ENCODE data around the gene PHKA1. TPM values are rescaled to one million over a fixed set of nuclear protein-coding genes. Genes with fewer than 3 reads are reported as not detected.

Gene PHKA1
- total and polyA plus RNA-seq, 2 experiments from 2014 or later, result 2.6 to 6.8 TPM

DNA sequence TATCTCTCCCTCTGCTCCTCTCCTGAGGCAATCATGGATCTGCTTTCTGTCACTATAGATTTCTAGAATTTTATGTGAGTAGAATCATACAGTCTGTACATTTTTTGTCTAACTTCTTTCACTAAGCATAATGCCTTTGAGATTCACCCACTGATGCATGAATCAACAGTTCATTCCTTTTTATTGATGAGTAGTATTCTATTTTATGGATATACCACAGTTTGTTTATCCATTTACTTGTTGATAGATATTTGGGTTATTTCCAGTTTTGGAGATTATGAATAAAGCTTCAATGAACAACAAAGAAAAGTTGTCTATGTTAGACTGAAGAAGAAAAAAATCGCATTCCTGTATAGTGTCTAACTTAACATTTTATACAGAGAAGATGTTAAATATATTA lies 30.5 kb downstream of the PHKA1 start:
- no peaks in the 10 kb centered on the region; the same call in 1 of the 2 replicates for H3K36me3 ChIP-seq (ENCODE audit: insufficient read depth)
- no peaks in the 10 kb centered on the region for H3K27me3 Mint-ChIP-seq (ENCODE audit: insufficient read depth, low read depth, poor library complexity)

DNA sequence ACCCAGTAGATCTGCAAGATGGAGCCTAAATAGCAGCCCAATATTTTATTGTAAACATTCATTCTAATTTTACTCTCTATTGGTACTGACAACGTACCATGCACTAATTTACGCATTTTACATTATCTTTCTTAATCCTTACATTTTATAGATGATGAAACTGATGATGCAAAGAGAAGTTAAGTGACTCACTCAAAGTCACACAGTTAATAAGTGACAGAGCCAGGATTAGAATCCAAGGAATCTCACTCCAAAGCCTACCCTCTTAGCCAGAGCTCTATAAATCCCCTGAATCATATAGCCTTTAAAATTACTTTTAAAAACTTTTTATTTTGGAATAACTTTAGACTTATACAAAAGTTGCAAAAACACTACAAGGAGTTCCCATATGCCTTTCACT lies 37.6 kb downstream of the PHKA1 start:
- peaks cover 17% of the 10 kb centered on the region for H3K9me3 Mint-ChIP-seq
- H3K4me3 Mint-ChIP-seq, result no peak overlapping the region
- no peak overlapping the region for H3K4me2 ChIP-seq

More for the DNA sequence above, 30.5 kb downstream of the PHKA1 start:
- H4K20me1 ChIP-seq (replicated peaks; ENCODE audit: insufficient read depth), result no peaks in the 10 kb centered on the region
- Mint-ChIP-seq H3K36me3 (ENCODE audit: low read depth) (peaks cover 25% of the 10 kb centered on the region), H3K4me3 (no peak overlapping the region), H3K4me1 (peaks cover 4% of the 10 kb centered on the region; the same call in 2 of the 3 replicates), H3K9me3 (peaks cover 23% of the 10 kb centered on the region), H3K27ac (no peak overlapping the region)
- H3K4me3 ChIP-seq, result no peak overlapping the region
- no peak for TF ChIP-seq POLR2AphosphoS5 (IDR thresholded peaks at IDR 0.05; ENCODE audit: low read depth)
- no peak for TF ChIP-seq CREB1 (CRISPR knock-in tag; IDR thresholded peaks at IDR 0.05; ENCODE audit: low read depth)
- no peak for TF ChIP-seq ZNF331 (CRISPR knock-in tag; IDR thresholded peaks at IDR 0.05; ENCODE audit: low read depth)
- no peaks in the 10 kb centered on the region for H3K27me3 ChIP-seq (ENCODE audit: insufficient read depth)
- H3F3A ChIP-seq (replicated peaks; ENCODE audit: low read depth), result no peaks in the 10 kb centered on the region
- ATAC-seq (no peak), DNase-seq (ENCODE audit: low spot score) (no peak)
- H3K79me2 ChIP-seq (replicated peaks; ENCODE audit: insufficient read depth), result no peaks in the 10 kb centered on the region
- no peaks in the 10 kb centered on the region for H3K9me2 ChIP-seq (ENCODE audit: insufficient read depth)
- no peak overlapping the region for H2AFZ ChIP-seq
- no peak overlapping the region for H3K4me2 ChIP-seq
- H3K4me1 ChIP-seq (ENCODE audit: insufficient read depth), result no peaks in the 10 kb centered on the region
- no peak overlapping the region for H3K27ac ChIP-seq (ENCODE audit: low read depth)

More for the DNA sequence above, 37.6 kb downstream of the PHKA1 start:
- DNase-seq (ENCODE audit: low spot score) (no peak), ATAC-seq (no peak)
- no peak overlapping the region for H3K27ac ChIP-seq (ENCODE audit: low read depth)
- no peak overlapping the region for H2AFZ ChIP-seq
- H3K9me2 ChIP-seq (ENCODE audit: insufficient read depth), result no peaks in the 10 kb centered on the region
- Mint-ChIP-seq H3K27ac (no peak overlapping the region), H3K4me1 (no peaks in the 10 kb centered on the region), H3K27me3 (ENCODE audit: insufficient read depth, low read depth, poor library complexity) (no peaks in the 10 kb centered on the region), H3K36me3 (ENCODE audit: low read depth) (peaks cover 25% of the 10 kb centered on the region)
- H3K79me2 ChIP-seq (replicated peaks; ENCODE audit: insufficient read depth), result no peaks in the 10 kb centered on the region
- H3K4me3 ChIP-seq, result no peak overlapping the region
- H3K4me1 ChIP-seq (ENCODE audit: insufficient read depth), result no peaks in the 10 kb centered on the region
- H3F3A ChIP-seq (replicated peaks; ENCODE audit: low read depth), result no peaks in the 10 kb centered on the region
- TF ChIP-seq, protein P1, sequence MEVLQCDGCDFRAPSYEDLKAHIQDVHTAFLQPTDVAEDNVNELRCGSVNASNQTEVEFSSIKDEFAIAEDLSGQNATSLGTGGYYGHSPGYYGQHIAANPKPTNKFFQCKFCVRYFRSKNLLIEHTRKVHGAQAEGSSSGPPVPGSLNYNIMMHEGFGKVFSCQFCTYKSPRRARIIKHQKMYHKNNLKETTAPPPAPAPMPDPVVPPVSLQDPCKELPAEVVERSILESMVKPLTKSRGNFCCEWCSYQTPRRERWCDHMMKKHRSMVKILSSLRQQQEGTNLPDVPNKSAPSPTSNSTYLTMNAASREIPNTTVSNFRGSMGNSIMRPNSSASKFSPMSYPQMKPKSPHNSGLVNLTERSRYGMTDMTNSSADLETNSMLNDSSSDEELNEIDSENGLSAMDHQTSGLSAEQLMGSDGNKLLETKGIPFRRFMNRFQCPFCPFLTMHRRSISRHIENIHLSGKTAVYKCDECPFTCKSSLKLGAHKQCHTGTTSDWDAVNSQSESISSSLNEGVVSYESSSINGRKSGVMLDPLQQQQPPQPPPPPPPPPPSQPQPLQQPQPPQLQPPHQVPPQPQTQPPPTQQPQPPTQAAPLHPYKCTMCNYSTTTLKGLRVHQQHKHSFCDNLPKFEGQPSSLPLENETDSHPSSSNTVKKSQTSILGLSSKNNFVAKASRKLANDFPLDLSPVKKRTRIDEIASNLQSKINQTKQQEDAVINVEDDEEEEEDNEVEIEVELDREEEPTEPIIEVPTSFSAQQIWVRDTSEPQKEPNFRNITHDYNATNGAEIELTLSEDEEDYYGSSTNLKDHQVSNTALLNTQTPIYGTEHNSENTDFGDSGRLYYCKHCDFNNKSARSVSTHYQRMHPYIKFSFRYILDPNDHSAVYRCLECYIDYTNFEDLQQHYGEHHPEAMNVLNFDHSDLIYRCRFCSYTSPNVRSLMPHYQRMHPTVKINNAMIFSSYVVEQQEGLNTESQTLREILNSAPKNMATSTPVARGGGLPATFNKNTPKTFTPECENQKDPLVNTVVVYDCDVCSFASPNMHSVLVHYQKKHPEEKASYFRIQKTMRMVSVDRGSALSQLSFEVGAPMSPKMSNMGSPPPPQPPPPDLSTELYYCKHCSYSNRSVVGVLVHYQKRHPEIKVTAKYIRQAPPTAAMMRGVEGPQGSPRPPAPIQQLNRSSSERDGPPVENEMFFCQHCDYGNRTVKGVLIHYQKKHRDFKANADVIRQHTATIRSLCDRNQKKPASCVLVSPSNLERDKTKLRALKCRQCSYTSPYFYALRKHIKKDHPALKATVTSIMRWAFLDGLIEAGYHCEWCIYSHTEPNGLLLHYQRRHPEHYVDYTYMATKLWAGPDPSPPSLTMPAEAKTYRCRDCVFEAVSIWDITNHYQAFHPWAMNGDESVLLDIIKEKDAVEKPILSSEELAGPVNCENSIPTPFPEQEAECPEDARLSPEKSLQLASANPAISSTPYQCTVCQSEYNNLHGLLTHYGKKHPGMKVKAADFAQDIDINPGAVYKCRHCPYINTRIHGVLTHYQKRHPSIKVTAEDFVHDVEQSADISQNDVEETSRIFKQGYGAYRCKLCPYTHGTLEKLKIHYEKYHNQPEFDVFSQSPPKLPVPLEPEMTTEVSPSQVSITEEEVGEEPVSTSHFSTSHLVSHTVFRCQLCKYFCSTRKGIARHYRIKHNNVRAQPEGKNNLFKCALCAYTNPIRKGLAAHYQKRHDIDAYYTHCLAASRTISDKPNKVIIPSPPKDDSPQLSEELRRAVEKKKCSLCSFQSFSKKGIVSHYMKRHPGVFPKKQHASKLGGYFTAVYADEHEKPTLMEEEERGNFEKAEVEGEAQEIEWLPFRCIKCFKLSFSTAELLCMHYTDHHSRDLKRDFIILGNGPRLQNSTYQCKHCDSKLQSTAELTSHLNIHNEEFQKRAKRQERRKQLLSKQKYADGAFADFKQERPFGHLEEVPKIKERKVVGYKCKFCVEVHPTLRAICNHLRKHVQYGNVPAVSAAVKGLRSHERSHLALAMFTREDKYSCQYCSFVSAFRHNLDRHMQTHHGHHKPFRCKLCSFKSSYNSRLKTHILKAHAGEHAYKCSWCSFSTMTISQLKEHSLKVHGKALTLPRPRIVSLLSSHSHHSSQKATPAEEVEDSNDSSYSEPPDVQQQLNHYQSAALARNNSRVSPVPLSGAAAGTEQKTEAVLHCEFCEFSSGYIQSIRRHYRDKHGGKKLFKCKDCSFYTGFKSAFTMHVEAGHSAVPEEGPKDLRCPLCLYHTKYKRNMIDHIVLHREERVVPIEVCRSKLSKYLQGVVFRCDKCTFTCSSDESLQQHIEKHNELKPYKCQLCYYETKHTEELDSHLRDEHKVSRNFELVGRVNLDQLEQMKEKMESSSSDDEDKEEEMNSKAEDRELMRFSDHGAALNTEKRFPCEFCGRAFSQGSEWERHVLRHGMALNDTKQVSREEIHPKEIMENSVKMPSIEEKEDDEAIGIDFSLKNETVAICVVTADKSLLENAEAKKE (CRISPR knock-in tag; IDR thresholded peaks at IDR 0.05), result no peak
- TF ChIP-seq, protein P2, sequence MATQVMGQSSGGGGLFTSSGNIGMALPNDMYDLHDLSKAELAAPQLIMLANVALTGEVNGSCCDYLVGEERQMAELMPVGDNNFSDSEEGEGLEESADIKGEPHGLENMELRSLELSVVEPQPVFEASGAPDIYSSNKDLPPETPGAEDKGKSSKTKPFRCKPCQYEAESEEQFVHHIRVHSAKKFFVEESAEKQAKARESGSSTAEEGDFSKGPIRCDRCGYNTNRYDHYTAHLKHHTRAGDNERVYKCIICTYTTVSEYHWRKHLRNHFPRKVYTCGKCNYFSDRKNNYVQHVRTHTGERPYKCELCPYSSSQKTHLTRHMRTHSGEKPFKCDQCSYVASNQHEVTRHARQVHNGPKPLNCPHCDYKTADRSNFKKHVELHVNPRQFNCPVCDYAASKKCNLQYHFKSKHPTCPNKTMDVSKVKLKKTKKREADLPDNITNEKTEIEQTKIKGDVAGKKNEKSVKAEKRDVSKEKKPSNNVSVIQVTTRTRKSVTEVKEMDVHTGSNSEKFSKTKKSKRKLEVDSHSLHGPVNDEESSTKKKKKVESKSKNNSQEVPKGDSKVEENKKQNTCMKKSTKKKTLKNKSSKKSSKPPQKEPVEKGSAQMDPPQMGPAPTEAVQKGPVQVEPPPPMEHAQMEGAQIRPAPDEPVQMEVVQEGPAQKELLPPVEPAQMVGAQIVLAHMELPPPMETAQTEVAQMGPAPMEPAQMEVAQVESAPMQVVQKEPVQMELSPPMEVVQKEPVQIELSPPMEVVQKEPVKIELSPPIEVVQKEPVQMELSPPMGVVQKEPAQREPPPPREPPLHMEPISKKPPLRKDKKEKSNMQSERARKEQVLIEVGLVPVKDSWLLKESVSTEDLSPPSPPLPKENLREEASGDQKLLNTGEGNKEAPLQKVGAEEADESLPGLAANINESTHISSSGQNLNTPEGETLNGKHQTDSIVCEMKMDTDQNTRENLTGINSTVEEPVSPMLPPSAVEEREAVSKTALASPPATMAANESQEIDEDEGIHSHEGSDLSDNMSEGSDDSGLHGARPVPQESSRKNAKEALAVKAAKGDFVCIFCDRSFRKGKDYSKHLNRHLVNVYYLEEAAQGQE (IDR thresholded peaks at IDR 0.05; ENCODE audit: unreplicated experiment), result no peak
- TF ChIP-seq, protein P3, sequence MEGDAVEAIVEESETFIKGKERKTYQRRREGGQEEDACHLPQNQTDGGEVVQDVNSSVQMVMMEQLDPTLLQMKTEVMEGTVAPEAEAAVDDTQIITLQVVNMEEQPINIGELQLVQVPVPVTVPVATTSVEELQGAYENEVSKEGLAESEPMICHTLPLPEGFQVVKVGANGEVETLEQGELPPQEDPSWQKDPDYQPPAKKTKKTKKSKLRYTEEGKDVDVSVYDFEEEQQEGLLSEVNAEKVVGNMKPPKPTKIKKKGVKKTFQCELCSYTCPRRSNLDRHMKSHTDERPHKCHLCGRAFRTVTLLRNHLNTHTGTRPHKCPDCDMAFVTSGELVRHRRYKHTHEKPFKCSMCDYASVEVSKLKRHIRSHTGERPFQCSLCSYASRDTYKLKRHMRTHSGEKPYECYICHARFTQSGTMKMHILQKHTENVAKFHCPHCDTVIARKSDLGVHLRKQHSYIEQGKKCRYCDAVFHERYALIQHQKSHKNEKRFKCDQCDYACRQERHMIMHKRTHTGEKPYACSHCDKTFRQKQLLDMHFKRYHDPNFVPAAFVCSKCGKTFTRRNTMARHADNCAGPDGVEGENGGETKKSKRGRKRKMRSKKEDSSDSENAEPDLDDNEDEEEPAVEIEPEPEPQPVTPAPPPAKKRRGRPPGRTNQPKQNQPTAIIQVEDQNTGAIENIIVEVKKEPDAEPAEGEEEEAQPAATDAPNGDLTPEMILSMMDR (conservative IDR thresholded peaks at IDR 0.05; ENCODE audit: low read depth in 2 of 2), result no peak
- TF ChIP-seq, protein P4, sequence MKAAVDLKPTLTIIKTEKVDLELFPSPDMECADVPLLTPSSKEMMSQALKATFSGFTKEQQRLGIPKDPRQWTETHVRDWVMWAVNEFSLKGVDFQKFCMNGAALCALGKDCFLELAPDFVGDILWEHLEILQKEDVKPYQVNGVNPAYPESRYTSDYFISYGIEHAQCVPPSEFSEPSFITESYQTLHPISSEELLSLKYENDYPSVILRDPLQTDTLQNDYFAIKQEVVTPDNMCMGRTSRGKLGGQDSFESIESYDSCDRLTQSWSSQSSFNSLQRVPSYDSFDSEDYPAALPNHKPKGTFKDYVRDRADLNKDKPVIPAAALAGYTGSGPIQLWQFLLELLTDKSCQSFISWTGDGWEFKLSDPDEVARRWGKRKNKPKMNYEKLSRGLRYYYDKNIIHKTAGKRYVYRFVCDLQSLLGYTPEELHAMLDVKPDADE (IDR thresholded peaks at IDR 0.05), result no peak
- no peaks in the 10 kb centered on the region for H4K20me1 ChIP-seq (replicated peaks; ENCODE audit: insufficient read depth)
- no peaks in the 10 kb centered on the region for H3K36me3 ChIP-seq (ENCODE audit: insufficient read depth)
- no peaks in the 10 kb centered on the region for H3K27me3 ChIP-seq (ENCODE audit: insufficient read depth)

Measured in GM23338 (cell line).